GM10266 (cell line): Measurements from ENCODE around the gene UPF1.

Experiments
- DNase-seq: peaks from one replicate; pipeline ENCODE4 v3.0.0; 2012; ENCODE audit errors: extremely low spot score
- TF ChIP-seq, protein P1 (sequence below): IDR thresholded peaks from 2 replicates; pipeline ENCODE4 v1.5.1; 2012; ENCODE audit warnings: mild to moderate bottlenecking, low read depth; ENCODE audit not compliant: control insufficient read depth, insufficient read depth; ENCODE audit errors: missing control alignments

UPF1 gene

GRCh38 chr19:18843960-18844359, 12.2 kb downstream of the UPF1 start:
- TF ChIP-seq, protein P1, sequence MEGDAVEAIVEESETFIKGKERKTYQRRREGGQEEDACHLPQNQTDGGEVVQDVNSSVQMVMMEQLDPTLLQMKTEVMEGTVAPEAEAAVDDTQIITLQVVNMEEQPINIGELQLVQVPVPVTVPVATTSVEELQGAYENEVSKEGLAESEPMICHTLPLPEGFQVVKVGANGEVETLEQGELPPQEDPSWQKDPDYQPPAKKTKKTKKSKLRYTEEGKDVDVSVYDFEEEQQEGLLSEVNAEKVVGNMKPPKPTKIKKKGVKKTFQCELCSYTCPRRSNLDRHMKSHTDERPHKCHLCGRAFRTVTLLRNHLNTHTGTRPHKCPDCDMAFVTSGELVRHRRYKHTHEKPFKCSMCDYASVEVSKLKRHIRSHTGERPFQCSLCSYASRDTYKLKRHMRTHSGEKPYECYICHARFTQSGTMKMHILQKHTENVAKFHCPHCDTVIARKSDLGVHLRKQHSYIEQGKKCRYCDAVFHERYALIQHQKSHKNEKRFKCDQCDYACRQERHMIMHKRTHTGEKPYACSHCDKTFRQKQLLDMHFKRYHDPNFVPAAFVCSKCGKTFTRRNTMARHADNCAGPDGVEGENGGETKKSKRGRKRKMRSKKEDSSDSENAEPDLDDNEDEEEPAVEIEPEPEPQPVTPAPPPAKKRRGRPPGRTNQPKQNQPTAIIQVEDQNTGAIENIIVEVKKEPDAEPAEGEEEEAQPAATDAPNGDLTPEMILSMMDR = no peak
- no peak for DNase-seq

- TF ChIP-seq, protein P1 = no peak
- no peak for DNase-seq
Observed at GRCh38 chr19:18844806-18845329, 13.1 kb downstream of the UPF1 start.

DNA sequence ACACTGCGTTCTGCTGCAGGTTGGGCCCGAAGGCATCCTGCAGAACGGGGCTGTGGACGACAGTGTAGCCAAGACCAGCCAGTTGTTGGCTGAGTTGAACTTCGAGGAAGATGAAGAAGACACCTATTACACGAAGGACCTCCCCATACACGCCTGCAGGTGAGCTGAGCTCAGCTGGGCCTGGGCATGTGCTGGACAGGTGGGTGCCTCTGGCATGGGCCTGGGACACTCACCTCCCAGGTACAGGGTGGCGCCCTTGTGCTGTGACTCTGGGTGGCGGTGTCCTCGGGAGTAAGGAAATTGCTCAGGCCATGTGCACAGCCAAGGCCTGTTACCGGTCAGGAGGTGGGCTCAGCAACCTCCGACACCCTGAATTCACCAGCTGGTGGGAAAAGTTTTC, 14.2 kb downstream of the UPF1 start:
- no peak for DNase-seq
- TF ChIP-seq, protein P1 = no peak

DNA sequence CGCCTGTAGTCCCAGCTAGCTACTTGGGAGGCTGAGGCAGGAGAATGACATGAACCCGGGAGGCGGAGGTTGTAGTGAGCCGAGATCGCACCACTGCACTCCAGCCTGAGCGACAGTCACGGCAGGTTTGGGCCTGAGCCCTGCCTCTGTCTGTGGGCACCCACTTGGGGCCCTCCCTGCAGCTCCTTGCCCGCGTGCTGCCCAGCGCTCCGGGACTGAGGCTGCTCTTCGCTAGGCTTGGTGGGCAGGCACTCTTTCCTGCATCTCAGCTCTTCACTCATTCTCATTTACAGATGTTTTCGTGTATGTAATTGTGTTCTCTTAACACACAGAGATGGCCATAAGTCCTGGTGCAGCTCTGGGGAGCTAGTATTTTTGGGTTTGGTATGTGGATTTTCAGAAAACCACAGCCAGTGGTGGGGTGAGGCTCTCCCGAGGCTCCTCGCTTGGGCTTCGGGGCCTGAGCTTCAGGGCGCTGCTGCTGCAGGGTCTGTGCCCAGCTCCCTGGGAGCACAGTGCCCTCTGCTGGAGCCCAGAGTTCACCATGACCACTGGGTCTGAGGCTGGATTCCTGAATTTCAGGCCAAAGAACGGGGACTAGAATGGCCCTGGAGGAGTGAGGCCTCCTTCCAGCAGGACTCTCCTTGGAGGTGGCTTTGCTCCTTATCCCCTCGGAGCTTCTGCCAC, 15.2 kb downstream of the UPF1 start:
- DNase-seq = peak; percentile 77
- TF ChIP-seq, protein P1 = peak; percentile 89

DNA sequence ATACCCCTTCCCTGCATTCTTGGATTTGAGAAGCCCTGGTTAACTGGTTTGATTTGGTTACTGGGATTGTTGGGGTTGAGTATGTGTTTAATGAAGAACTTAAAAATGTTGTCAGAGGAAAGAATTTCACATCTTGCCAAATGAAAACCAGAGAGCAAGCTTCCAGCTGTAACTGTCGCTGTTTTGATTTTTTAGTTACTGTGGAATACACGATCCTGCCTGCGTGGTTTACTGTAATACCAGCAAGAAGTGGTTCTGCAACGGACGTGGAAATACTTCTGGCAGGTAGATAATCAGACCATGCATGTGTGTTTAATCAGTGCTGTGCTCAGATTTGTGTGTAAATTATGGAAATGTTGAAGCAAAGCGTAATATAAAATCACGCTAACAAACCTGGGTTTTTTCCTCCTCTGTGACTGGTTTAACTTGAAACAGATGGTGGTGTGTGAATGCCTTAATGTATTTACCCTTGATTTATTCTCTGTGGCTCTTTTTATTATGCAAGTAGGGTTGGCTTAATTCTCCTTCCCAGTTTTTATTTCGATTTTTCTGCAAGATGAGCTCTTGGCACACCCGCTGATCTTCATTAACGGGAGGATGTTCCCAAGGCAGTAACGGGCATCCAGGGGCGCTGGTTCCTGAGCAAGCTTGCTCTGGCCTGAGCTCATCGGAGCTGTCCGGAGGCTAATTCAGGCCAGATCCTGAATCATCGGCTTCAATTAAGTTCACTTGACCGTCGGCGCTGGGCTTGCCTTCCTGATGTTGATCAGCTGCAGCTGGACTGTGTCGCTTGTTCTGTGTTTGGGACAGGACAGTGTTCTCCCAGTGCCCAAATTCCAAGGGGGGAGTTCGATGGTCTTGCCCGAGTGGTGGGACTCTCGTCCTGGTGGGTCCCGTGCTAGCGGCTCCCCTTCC, 16.0 kb downstream of the UPF1 start:
- no peak for DNase-seq
- TF ChIP-seq, protein P1 = no peak

DNA sequence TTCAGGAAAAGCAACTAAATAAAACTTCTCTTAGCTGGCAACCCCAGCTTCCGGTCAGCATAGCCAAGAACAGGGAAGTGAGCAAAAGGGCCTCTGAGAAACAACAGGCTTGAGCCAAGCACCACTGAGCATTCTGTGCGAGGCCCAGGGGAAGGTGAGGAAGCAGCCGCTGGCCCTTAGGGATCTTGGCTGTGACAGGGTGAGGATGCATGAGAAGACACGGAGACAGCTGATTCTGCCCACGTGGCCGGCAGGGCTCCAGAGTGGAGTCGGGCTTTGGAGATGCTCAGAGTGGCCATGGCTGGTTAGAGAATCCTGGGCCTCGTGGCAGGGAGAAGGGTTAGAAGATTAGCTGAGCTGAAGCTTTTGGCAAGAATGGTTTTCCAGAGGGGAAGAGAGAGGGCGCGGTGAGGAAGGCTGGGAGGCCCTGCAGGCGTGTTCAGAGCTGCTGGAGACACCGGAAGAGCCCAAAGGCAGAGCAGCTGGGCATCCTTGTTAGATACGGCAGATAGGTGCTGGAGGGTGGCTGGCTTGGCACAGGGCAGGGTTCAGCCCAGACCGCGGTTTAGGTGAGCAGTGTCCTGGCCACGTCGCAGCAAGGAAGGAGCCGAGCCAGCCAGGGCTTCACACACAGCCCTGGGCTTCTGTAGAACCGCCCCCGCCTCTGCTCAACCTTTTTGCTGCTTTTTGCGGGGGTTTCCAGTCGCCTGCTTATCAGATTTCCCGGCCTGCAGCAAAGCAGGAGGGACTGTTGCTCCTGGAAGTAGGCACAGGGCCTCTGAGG, 17.3 kb downstream of the UPF1 start:
- TF ChIP-seq, protein P1 = no peak
- no peak for DNase-seq
